Fibroblast of villous mesenchyme (primary cell): Measurements from ENCODE around the gene MEGF9. TPM values are rescaled to one million over a fixed set of nuclear protein-coding genes. Genes with fewer than 3 reads are reported as not detected.

ENCODE experiments used
- DNase-seq: peaks from one replicate; pipeline ENCODE4 v3.0.0-alpha.2; 2010; ENCODE audit warnings: low read depth
- H3K4me3 ChIP-seq: 2 replicates; pipeline ENCODE4 v1.5.1; 2011; ENCODE audit warnings: low read depth, mild to moderate bottlenecking, low read length
- total RNA-seq: library from RNA; depleted of rRNA; stranded (reverse); fragments of >200 nt; gene quantifications from 2 replicates; pipeline ENCODE4 v1.2.3, GENCODE V29; 2012
- TF ChIP-seq, protein P1 (sequence below): IDR thresholded peaks from 2 replicates; pipeline ENCODE4 v1.5.1; 2012; ENCODE audit warnings: low read depth, mild to moderate bottlenecking, low read length; ENCODE audit not compliant: insufficient read depth

MEGF9 gene
- total RNA-seq, 1 donor: 4.3 TPM

- TF ChIP-seq, protein P1, sequence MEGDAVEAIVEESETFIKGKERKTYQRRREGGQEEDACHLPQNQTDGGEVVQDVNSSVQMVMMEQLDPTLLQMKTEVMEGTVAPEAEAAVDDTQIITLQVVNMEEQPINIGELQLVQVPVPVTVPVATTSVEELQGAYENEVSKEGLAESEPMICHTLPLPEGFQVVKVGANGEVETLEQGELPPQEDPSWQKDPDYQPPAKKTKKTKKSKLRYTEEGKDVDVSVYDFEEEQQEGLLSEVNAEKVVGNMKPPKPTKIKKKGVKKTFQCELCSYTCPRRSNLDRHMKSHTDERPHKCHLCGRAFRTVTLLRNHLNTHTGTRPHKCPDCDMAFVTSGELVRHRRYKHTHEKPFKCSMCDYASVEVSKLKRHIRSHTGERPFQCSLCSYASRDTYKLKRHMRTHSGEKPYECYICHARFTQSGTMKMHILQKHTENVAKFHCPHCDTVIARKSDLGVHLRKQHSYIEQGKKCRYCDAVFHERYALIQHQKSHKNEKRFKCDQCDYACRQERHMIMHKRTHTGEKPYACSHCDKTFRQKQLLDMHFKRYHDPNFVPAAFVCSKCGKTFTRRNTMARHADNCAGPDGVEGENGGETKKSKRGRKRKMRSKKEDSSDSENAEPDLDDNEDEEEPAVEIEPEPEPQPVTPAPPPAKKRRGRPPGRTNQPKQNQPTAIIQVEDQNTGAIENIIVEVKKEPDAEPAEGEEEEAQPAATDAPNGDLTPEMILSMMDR: no peak
- H3K4me3 ChIP-seq: no peak overlapping the region
- DNase-seq: peak; percentile 48
These were observed 9.3 kb upstream of the MEGF9 start for GRCh38 chr9:120723565-120723964.

DNA sequence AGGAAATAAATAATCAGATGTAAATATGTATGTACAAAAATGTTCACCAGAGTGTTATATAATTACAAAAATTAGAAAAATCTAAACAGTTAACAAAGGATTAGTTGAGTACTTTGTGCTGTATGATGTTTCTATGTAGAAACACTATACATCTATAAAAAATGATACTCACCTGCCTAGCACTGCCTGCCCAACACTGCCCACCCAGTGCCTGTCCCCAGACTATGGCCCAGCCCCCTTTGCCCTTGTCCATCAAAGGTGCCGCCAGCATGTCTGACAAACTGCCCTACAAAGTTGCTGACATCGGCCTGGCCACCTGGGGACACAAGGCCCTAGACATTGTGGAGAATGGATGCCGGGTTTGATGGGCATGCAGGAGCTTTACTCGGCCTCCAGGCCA is 6.1 kb upstream of the MEGF9 start:
- TF ChIP-seq, protein P1: no peak
- no peak for DNase-seq
- no peak overlapping the region for H3K4me3 ChIP-seq

DNA sequence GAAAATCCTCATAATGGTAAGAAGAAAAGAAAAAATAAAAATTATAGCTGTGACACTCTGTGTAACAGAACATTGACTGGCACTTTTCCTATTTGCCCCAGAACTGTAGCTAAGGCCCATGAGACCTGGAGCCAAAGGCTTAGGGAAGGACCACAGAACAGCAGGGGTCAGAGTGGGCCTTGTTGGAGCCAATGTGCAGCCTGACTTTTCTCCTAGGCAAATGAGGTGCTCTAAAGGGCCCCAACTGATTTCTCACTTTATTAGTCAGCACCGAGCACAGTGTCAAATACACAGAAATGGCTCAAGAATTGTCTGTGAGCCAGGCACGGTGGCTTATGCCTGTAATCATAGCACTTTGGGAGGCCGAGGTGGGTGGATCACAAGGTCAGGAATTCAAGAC is 4.0 kb upstream of the MEGF9 start:
- no peak overlapping the region for H3K4me3 ChIP-seq
- no peak for DNase-seq
- TF ChIP-seq, protein P1: no peak

GRCh38 chr9:120717176-120717575 is 2.9 kb upstream of the MEGF9 start:
- no peak overlapping the region for H3K4me3 ChIP-seq
- TF ChIP-seq, protein P1: no peak
- DNase-seq: no peak

DNA sequence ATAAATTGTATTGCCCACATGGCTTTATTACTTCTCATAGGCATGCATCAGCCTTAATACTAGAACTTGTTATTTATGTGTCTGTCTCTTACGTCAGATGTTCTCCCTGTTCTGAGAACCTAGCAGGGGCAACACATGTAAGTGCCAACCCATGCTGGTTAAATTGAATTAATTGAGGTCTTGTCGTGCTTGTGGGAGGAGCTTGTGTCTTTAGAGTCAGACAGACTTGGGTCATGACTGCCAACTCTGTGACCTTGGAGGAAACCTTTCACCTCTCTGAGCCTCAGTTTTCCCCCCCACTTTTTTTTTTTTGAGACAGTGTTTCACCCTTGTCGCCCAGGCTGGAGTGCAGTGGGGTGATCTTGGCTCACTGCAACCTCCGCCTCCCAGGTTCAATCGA is 2.2 kb upstream of the MEGF9 start:
- TF ChIP-seq, protein P1: no peak
- no peak overlapping the region for H3K4me3 ChIP-seq
- DNase-seq: no peak

DNA sequence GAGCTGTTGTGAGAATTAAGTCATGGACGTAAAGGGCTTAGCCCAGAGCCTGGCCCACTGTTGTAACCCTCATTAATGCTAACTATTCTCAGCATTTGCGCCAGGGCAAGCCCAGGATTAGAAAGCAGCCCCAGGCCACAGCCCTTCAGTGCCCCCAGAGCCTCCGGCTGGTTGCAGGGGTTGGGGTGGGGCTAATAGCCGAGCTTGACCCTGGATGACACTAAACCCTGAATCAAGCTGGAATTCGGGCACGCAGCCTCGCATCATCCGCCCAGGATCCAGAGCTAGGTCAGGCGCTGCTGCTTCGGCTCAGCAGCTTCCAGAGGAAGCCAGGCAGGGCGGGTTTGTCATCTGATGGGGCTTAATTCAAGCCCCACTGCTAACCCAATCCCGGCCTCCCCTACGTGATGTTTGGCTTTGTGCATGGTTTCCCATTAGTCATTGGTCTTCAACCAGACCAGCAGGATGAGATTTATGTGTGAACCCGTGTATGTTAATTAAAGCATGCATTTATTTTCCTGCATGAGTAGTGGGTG is 1.2 kb upstream of the MEGF9 start:
- TF ChIP-seq, protein P1: no peak
- H3K4me3 ChIP-seq: peak overlapping the region; percentile 12
- DNase-seq: peak; percentile 66

DNA sequence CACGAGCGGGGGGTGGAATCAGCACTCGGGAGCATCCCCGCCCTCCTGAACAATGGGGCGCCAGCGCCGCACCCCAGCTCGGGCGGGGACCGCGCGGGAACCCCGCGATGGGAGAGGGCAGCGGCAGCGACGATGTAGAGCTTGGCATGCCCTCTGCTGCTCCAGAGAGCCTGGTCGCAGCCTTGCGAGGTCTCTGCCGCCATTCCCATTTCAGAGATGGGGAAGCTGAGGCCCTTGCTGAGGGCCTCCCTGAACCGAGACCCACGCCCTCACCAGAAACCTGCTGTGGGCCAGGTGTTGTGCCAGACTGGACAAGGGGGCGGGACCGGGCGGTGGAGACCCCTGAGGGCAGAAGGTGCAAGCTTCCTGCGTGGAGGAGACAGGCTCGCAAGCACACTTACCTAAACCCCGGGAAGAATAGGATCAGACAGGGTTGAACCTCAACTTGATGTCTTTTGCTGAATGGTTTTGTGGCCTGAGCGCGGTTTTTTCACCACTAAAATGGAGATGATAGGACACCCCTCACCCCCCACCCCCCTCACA is 647 bp upstream of the MEGF9 start:
- peak overlapping the region; percentile 70 for H3K4me3 ChIP-seq
- no peak for DNase-seq
- TF ChIP-seq, protein P1: no peak
